A673 (cell line): ENCODE results near the gene DDAH1. TPM values are rescaled to one million over a fixed set of nuclear protein-coding genes. Genes with fewer than 3 reads are reported as not detected.
A peak's percentile ranks its signal among the peaks of the same experiment; 100 is the strongest.

Source experiments
- BruUV-seq: library from RNA; stranded (reverse); fragments of 400-500 nt; replicated peaks from 2 replicates; lab custom pipeline; 2021; lab: Mats Ljungman, UMichigan
- CTCF ChIA-PET: fragments of 300-600 bp; sonication (Branson Sonifier 250); formaldehyde crosslinking; loops from one replicate; lab custom pipeline; 2022; ENCODE audit warnings: antibody characterized with exemption; lab: Charles Lee
- POLR2A ChIA-PET: fragments of 300-600 bp; sonication (Branson Sonifier 250); formaldehyde crosslinking; loops from one replicate; lab custom pipeline; 2022; ENCODE audit warnings: antibody characterized with exemption; ENCODE audit not compliant: low non-redundant PET; lab: Charles Lee
- DNase-seq: peaks from one replicate; pipeline ENCODE4 v3.0.0-alpha.2; 2015; ENCODE audit warnings: low spot score
- H3K27ac ChIP-seq: fragments of 200-600 bp; sonication (generic); 2 replicates; pipeline ENCODE4 v1.5.1; 2016; ENCODE audit warnings: mixed run types, low read depth, mild to moderate bottlenecking, mixed read lengths, antibody characterized with exemption, low read length; ENCODE audit not compliant: poor library complexity, severe bottlenecking
- H3K27me3 ChIP-seq: fragments of 200-600 bp; sonication (generic); replicated peaks from 2 replicates; pipeline ENCODE4 v1.6.1; 2017; ENCODE audit warnings: mixed run types, low read depth, mild to moderate bottlenecking, mixed read lengths, antibody characterized with exemption, low read length; ENCODE audit not compliant: insufficient read depth, poor library complexity
- H3K36me3 ChIP-seq: fragments of 200-600 bp; sonication (generic); 2 replicates; pipeline ENCODE4 v1.6.1; 2016; ENCODE audit warnings: mixed run types, mild to moderate bottlenecking, mixed read lengths, antibody characterized with exemption, low read length; ENCODE audit not compliant: insufficient read depth, poor library complexity, severe bottlenecking
- H3K4me1 ChIP-seq: fragments of 200-600 bp; sonication (generic); 2 replicates; pipeline ENCODE4 v1.6.1; 2017; ENCODE audit warnings: mixed run types, mild to moderate bottlenecking, mixed read lengths, antibody characterized with exemption, low read length; ENCODE audit not compliant: insufficient read depth, poor library complexity, severe bottlenecking
- H3K4me3 ChIP-seq: fragments of 200-600 bp; sonication (generic); 2 replicates; pipeline ENCODE4 v1.5.1; 2016; ENCODE audit warnings: low read depth, mixed run types, mild to moderate bottlenecking, mixed read lengths, low read length; ENCODE audit not compliant: poor library complexity, severe bottlenecking
- H3K9me3 ChIP-seq: fragments of 200-600 bp; sonication (generic); 2 replicates; pipeline ENCODE4 v1.6.1; 2016; ENCODE audit warnings: mixed run types, low read depth, mild to moderate bottlenecking, mixed read lengths, antibody characterized with exemption, low read length; ENCODE audit not compliant: poor library complexity, severe bottlenecking
- EZH2 ChIP-seq: fragments of 200-600 bp; sonication (generic); IDR thresholded peaks from 2 replicates; pipeline ENCODE4 v1.6.1; 2017; ENCODE audit warnings: borderline replicate concordance, low read depth, mild to moderate bottlenecking, mixed read lengths, antibody characterized with exemption, low read length; ENCODE audit not compliant: poor library complexity, severe bottlenecking
- intact Hi-C: fragments of 100-400 bp; cut with micrococcal nuclease; formaldehyde crosslinking; loops from one replicate; pipeline ENCODE4 v1.10.0; 2022; ENCODE audit not compliant: unreplicated experiment
- total RNA-seq: library from RNA; stranded (reverse); gene quantifications from 2 replicates; pipeline ENCODE4 v1.2.3, GENCODE V29; 2021
- TF ChIP-seq, protein P1 (sequence below): fragments of 300-800, 200-600 bp; sonication (generic); conservative IDR thresholded peaks from 2 replicates; pipeline ENCODE4 v1.5.1; 2017; ENCODE audit warnings: low read depth, mild to moderate bottlenecking, antibody characterized with exemption, low read length, moderate library complexity, mixed read lengths

The DDAH1 gene
- total RNA-seq, 1 experiment from 2014 or later = 32.5 TPM

DNA sequence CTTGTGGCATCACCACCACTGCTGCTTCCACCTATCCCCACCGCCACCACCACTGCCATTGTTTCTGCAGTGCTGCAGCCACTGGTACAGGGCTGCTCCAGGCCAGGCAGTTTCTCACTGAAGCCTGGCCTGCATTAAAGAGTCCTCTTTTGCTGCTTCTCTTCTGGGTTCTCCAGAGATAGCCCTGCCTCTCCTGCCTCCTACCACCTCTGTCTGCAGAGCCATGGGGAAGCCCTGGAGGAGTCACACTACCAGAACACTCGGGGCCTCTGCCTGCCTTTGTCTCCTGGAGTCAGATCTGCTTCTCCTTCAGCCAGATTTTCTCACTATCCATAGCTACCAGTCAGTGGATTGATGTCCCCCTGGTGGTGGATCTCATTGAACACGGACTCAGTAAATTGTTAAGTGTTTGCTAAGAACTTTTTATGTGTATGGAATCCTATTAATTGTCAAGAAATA is 37.7 kb upstream of the DDAH1 start:
- H3K4me1 ChIP-seq = no peaks in the 10 kb centered on the region
- peak; percentile 86 for DNase-seq
- BruUV-seq = no TSS peak
- no peak overlapping the region for H3K4me3 ChIP-seq
- intact Hi-C loops = loop anchor here (1.0 kb wide), 1 partner anchor 194 kb away; no protein-coding TSS in a partner anchor
- H3K9me3 ChIP-seq = peaks cover 3% of the 10 kb centered on the region
- H3K36me3 ChIP-seq = no peaks in the 10 kb centered on the region
- H3K27ac ChIP-seq = no peak overlapping the region
- TF ChIP-seq, protein P1, sequence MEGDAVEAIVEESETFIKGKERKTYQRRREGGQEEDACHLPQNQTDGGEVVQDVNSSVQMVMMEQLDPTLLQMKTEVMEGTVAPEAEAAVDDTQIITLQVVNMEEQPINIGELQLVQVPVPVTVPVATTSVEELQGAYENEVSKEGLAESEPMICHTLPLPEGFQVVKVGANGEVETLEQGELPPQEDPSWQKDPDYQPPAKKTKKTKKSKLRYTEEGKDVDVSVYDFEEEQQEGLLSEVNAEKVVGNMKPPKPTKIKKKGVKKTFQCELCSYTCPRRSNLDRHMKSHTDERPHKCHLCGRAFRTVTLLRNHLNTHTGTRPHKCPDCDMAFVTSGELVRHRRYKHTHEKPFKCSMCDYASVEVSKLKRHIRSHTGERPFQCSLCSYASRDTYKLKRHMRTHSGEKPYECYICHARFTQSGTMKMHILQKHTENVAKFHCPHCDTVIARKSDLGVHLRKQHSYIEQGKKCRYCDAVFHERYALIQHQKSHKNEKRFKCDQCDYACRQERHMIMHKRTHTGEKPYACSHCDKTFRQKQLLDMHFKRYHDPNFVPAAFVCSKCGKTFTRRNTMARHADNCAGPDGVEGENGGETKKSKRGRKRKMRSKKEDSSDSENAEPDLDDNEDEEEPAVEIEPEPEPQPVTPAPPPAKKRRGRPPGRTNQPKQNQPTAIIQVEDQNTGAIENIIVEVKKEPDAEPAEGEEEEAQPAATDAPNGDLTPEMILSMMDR = peak; percentile 78
- TF ChIP-seq EZH2 = no peak
- CTCF ChIA-PET = interaction anchor here (0.9 to 1.0 kb wide), 3 partner anchors 159 to 194 kb away, joined by 3 to 10 read pairs (median 4); no protein-coding TSS in a partner anchor
- POLR2A ChIA-PET = no interaction called here
- no peaks in the 10 kb centered on the region for H3K27me3 ChIP-seq

- TF ChIP-seq, protein P1 = no peak
- TF ChIP-seq EZH2 = no peak
- DNase-seq = no peak
- no peaks in the 10 kb centered on the region for H3K36me3 ChIP-seq
- peaks cover 3% of the 10 kb centered on the region for H3K9me3 ChIP-seq
- H3K4me3 ChIP-seq = no peak overlapping the region
- POLR2A ChIA-PET = no interaction called here
- no TSS peak for BruUV-seq
- H3K27me3 ChIP-seq = no peaks in the 10 kb centered on the region
- no peak overlapping the region for H3K27ac ChIP-seq
- CTCF ChIA-PET = interaction anchor here (0.9 to 1.0 kb wide), 3 partner anchors 158 to 194 kb away, joined by 3 to 10 read pairs (median 4); no protein-coding TSS in a partner anchor
- intact Hi-C loops = loop anchor here (1.0 kb wide), 1 partner anchor 194 kb away; no protein-coding TSS in a partner anchor
- H3K4me1 ChIP-seq = no peaks in the 10 kb centered on the region
Measured at GRCh38 chr1:85502171-85502570, 37.2 kb upstream of the DDAH1 start.

GRCh38 chr1:85501355-85501898 is 36.5 kb upstream of the DDAH1 start:
- no peak for DNase-seq
- Histone ChIP-seq H3K4me3 (no peak overlapping the region), H3K9me3 (peaks cover 3% of the 10 kb centered on the region), H3K27me3 (no peaks in the 10 kb centered on the region), H3K36me3 (no peaks in the 10 kb centered on the region), H3K27ac (no peak overlapping the region), H3K4me1 (no peaks in the 10 kb centered on the region)
- no TSS peak for BruUV-seq
- TF ChIP-seq EZH2 = no peak
- TF ChIP-seq, protein P1 = no peak
- intact Hi-C loops = no loop called here
- CTCF ChIA-PET = no interaction called here
- POLR2A ChIA-PET = no interaction called here
